Right cardiac atrium (tissue), 5 donors: ENCODE results near the gene DCAF11. TPM values are rescaled to one million over a fixed set of nuclear protein-coding genes. Genes with fewer than 3 reads are reported as not detected.

Source experiments
- ATAC-seq, 2 donors: fragments of 200-7000 bp; cut with Tn5 transposase; one replicate each; pipeline versions ENCODE4 v1.8.0 to v1.9.1; 2020; ENCODE audit warnings: moderate library complexity in 2 of 2, mild to moderate bottlenecking in 1 of 2
- DNase-seq, 3 donors: peaks; one replicate each; pipeline ENCODE4 v3.0.0-alpha.2; 2020
- H3K27ac ChIP-seq: one replicate; pipeline ENCODE4 v1.5.1; 2013; ENCODE audit warnings: mild to moderate bottlenecking, low read length, control low read depth, moderate library complexity
- H3K27me3 ChIP-seq: one replicate; pipeline ENCODE4 v1.6.1; 2013; ENCODE audit not compliant: control insufficient read depth, insufficient read depth
- H3K4me1 ChIP-seq: one replicate; pipeline ENCODE4 v1.6.1; 2013; ENCODE audit warnings: low read length; ENCODE audit not compliant: control insufficient read depth, insufficient read depth
- H3K4me3 ChIP-seq: one replicate; pipeline ENCODE4 v1.5.1; 2013; ENCODE audit warnings: low read length, control low read depth
- H3K9me3 ChIP-seq: one replicate; pipeline ENCODE4 v1.6.1; 2013; ENCODE audit warnings: low read length; ENCODE audit not compliant: control insufficient read depth
- WGBS: extraction: QIAGEN DNeasy Blood & Tissue Kit; methylation state at CpG from one replicate; pipeline ENCODE4 v1.1.7; 2013; 5-methylcytosine and 5-hydroxymethylcytosine counted together
- intact Hi-C, 4 donors: fragments of 100-400 bp; cut with DNase I; formaldehyde crosslinking; loops; one replicate each; pipeline versions ENCODE4 v1.11.0 to v1.14.0; 2022 to 2023
- polyA plus RNA-seq: library from polyadenylated mRNA; stranded (reverse); fragments of 200-250 nt; gene quantifications from one replicate; pipeline ENCODE4 v1.2.3, GENCODE V29; 2013
- total RNA-seq, 4 donors: library from RNA; stranded (reverse); fragmentation: NEBNext Ultra II Directional; extraction: Animal tissue kit (Norgen Biotek cat#: 25700); gene quantifications; one replicate each; pipeline ENCODE4 v1.2.1, GENCODE V29; 2021
- donor health status: healthy with polysubstance abuse.
- donor health status: DM: no; HTN: yes; CAD: no.
- donor health status: DM: no; HTN: no; CAD: no.
- donor health status: DM: no; HTN: yes; CAD: no; lungs with severe emphysema.
- donor health status: DM: yes; HTN: yes; CAD: no.

Gene DCAF11
- total and polyA plus RNA-seq, 5 donors: 33.1 to 70.7 (median 58.7) TPM

GRCh38 chr14:24113801-24114531 is 611 bp upstream of the DCAF11 start:
- peak overlapping the region; percentile 96 for H3K27ac ChIP-seq
- intact Hi-C loops: no loop called here
- whole genome bisulfite sequencing: under 1% methylated on average over 42 of the region's 42 CpGs
- H3K9me3 ChIP-seq: no peaks in the 10 kb centered on the region
- DNase-seq (peak; percentile 91 to 93 (median 93)), ATAC-seq (peak; percentile 68 to 71)
- H3K4me3 ChIP-seq: peak overlapping the region; percentile 43
- peaks cover 3% of the 10 kb centered on the region for H3K4me1 ChIP-seq
- no peaks in the 10 kb centered on the region for H3K27me3 ChIP-seq

GRCh38 chr14:24115422-24116127 is 998 bp downstream of the DCAF11 start:
- ATAC-seq: no peak
- peaks cover 3% of the 10 kb centered on the region for H3K4me1 ChIP-seq
- DNase-seq: peak in 1 of 3 donors; percentile 60
- peak overlapping the region; percentile 61 for H3K27ac ChIP-seq
- no peaks in the 10 kb centered on the region for H3K9me3 ChIP-seq
- intact Hi-C loops: no loop called here
- H3K4me3 ChIP-seq: peak overlapping the region; percentile 61
- WGBS: 3% methylated on average over 14 of the region's 14 CpGs
- H3K27me3 ChIP-seq: no peaks in the 10 kb centered on the region

GRCh38 chr14:24116128-24116814 is 1.7 kb downstream of the DCAF11 start:
- ATAC-seq (no peak), DNase-seq (no peak)
- Histone ChIP-seq H3K27ac (no peak overlapping the region), H3K4me1 (peaks cover 3% of the 10 kb centered on the region), H3K4me3 (peak overlapping the region; percentile 61), H3K27me3 (no peaks in the 10 kb centered on the region), H3K9me3 (no peaks in the 10 kb centered on the region)
- intact Hi-C loops: no loop called here
- 83% methylated on average over 6 of the region's 6 CpGs for WGBS

GRCh38 chr14:24117179-24117578 is 2.6 kb downstream of the DCAF11 start:
- no peaks in the 10 kb centered on the region for H3K27me3 ChIP-seq
- peak in 1 of 3 donors; percentile 50 for DNase-seq
- H3K4me1 ChIP-seq: peaks cover 3% of the 10 kb centered on the region
- intact Hi-C loops: no loop called here
- no peak overlapping the region for H3K4me3 ChIP-seq
- H3K27ac ChIP-seq: no peak overlapping the region
- WGBS: 90% methylated on average over 6 of the region's 6 CpGs
- ATAC-seq: no peak
- H3K9me3 ChIP-seq: no peaks in the 10 kb centered on the region

- H3K9me3 ChIP-seq: no peaks in the 10 kb centered on the region
- WGBS: 98% methylated on average over 6 of the region's 6 CpGs
- peaks cover 3% of the 10 kb centered on the region for H3K4me1 ChIP-seq
- H3K4me3 ChIP-seq: no peak overlapping the region
- no peaks in the 10 kb centered on the region for H3K27me3 ChIP-seq
- ATAC-seq (no peak), DNase-seq (no peak)
- intact Hi-C loops: no loop called here
- H3K27ac ChIP-seq: no peak overlapping the region
These were observed 5.1 kb downstream of the DCAF11 start for GRCh38 chr14:24119691-24120090.

GRCh38 chr14:24121210-24121609 is 6.6 kb downstream of the DCAF11 start:
- no peak for DNase-seq
- no peaks in the 10 kb centered on the region for H3K9me3 ChIP-seq
- no peaks in the 10 kb centered on the region for H3K4me1 ChIP-seq
- H3K27ac ChIP-seq: no peak overlapping the region
- H3K4me3 ChIP-seq: no peak overlapping the region
- H3K27me3 ChIP-seq: no peaks in the 10 kb centered on the region
- intact Hi-C loops: no loop called here
- no peak for ATAC-seq
- WGBS: 95% methylated on average over 8 of the region's 8 CpGs

GRCh38 chr14:24122416-24122815 is 7.8 kb downstream of the DCAF11 start:
- no peak overlapping the region for H3K4me3 ChIP-seq
- H3K4me1 ChIP-seq: no peaks in the 10 kb centered on the region
- no peak for DNase-seq
- intact Hi-C loops: no loop called here
- no peak for ATAC-seq
- WGBS: 96% methylated on average over 4 of the region's 4 CpGs
- no peaks in the 10 kb centered on the region for H3K9me3 ChIP-seq
- no peaks in the 10 kb centered on the region for H3K27me3 ChIP-seq
- H3K27ac ChIP-seq: no peak overlapping the region

- ATAC-seq (peak in 1 of 2 donors; percentile 25), DNase-seq (no peak)
- Histone ChIP-seq H3K4me3 (no peak overlapping the region), H3K9me3 (no peaks in the 10 kb centered on the region), H3K27ac (no peak overlapping the region), H3K27me3 (no peaks in the 10 kb centered on the region), H3K4me1 (no peaks in the 10 kb centered on the region)
- WGBS: 76% methylated on average over 8 of the region's 8 CpGs
- intact Hi-C loops: no loop called here
These were observed 8.3 kb downstream of the DCAF11 start for GRCh38 chr14:24122898-24123297.

- no peak for DNase-seq
- intact Hi-C loops: no loop called here
- ATAC-seq: peak; percentile 5 to 25
- H3K4me1 ChIP-seq: no peaks in the 10 kb centered on the region
- no peaks in the 10 kb centered on the region for H3K27me3 ChIP-seq
- H3K27ac ChIP-seq: no peak overlapping the region
- H3K9me3 ChIP-seq: no peaks in the 10 kb centered on the region
- no peak overlapping the region for H3K4me3 ChIP-seq
- 81% methylated on average over 9 of the region's 9 CpGs for WGBS
These were observed 9.1 kb downstream of the DCAF11 start for GRCh38 chr14:24123424-24124417.

- no peak for DNase-seq
- peaks cover 6% of the 10 kb centered on the region for H3K4me1 ChIP-seq
- intact Hi-C loops: no loop called here
These were observed 12.4 kb downstream of the DCAF11 start for GRCh38 chr14:24126939-24127338.

More at GRCh38 chr14:24126939-24127338, 12.4 kb downstream of the DCAF11 start:
- no peaks in the 10 kb centered on the region for H3K27me3 ChIP-seq
- H3K9me3 ChIP-seq: no peaks in the 10 kb centered on the region
- H3K27ac ChIP-seq: no peak overlapping the region
- no peak for ATAC-seq
- H3K4me3 ChIP-seq: no peak overlapping the region
